ENCODE measurements around the gene MTR. TPM values are rescaled to one million over a fixed set of nuclear protein-coding genes. Genes with fewer than 3 reads are reported as not detected.

Gene MTR
- total RNA-seq, 2 experiments from 2014 or later, result 35.2 to 37.0 TPM

GRCh38 chr1:236821091-236821627, 26.1 kb downstream of the MTR start:
- H3K4me1 Mint-ChIP-seq (ENCODE audit: low read depth), result peaks cover 23% of the 10 kb centered on the region
- no peaks in the 10 kb centered on the region for H3K9me3 Mint-ChIP-seq
- Histone ChIP-seq H3K4me3 (ENCODE audit: low read length) (no peak overlapping the region), H3K9me3 (ENCODE audit: control insufficient read depth in 1 of 2, insufficient read depth in 1 of 2, low read length in 2 of 2) (no peaks in the 10 kb centered on the region), H3K27me3 (ENCODE audit: control insufficient read depth in 1 of 2, insufficient read depth in 2 of 2, low read length in 2 of 2) (no peaks in the 10 kb centered on the region), H3K27ac (ENCODE audit: low read depth in 1 of 2, low read length in 2 of 2) (no peak overlapping the region), H3K36me3 (ENCODE audit: insufficient read depth, low read length) (peaks cover 56% of the 10 kb centered on the region), H3K4me1 (ENCODE audit: insufficient read depth, low read length) (no peaks in the 10 kb centered on the region)
- no peak overlapping the region for H3K27ac Mint-ChIP-seq
- H3K36me3 Mint-ChIP-seq (ENCODE audit: low read depth), result peaks cover 92% of the 10 kb centered on the region
- CTCF ChIA-PET, result no interaction called here
- TF ChIP-seq, protein P1, sequence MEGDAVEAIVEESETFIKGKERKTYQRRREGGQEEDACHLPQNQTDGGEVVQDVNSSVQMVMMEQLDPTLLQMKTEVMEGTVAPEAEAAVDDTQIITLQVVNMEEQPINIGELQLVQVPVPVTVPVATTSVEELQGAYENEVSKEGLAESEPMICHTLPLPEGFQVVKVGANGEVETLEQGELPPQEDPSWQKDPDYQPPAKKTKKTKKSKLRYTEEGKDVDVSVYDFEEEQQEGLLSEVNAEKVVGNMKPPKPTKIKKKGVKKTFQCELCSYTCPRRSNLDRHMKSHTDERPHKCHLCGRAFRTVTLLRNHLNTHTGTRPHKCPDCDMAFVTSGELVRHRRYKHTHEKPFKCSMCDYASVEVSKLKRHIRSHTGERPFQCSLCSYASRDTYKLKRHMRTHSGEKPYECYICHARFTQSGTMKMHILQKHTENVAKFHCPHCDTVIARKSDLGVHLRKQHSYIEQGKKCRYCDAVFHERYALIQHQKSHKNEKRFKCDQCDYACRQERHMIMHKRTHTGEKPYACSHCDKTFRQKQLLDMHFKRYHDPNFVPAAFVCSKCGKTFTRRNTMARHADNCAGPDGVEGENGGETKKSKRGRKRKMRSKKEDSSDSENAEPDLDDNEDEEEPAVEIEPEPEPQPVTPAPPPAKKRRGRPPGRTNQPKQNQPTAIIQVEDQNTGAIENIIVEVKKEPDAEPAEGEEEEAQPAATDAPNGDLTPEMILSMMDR (IDR thresholded peaks at IDR 0.05), result no peak
- DNase-seq, result no peak
- H3K4me3 Mint-ChIP-seq, result no peak overlapping the region
- no peaks in the 10 kb centered on the region for H3K27me3 Mint-ChIP-seq
- ATAC-seq (ENCODE audit: poor library complexity), result no peak
- intact Hi-C loops (cut with DNase I, micrococcal nuclease), result no loop called here
- POLR2A ChIA-PET, result no interaction called here

DNA sequence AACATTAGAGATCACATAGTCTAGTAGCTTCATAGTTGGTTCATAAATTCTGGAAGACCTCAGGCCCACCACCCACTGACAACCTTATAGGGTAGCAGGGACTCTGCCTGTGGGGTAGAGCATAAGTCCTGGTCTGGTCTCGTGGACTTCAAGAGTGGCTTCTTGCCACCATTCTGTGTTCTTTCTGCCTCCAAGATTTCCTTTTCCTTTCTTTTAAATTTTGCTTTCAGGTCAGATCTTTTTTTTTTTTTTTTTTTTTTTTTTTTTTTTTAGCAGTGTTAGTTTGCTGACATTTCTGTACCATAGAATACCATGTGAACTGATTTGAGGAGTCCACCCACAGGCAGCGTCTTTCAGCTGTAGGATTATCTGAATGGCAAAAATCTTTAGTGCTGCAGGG, 28.5 kb downstream of the MTR start:
- ATAC-seq (ENCODE audit: poor library complexity), result no peak
- Histone ChIP-seq H3K9me3 (ENCODE audit: control insufficient read depth in 1 of 2, insufficient read depth in 1 of 2, low read length in 2 of 2) (no peaks in the 10 kb centered on the region), H3K27ac (ENCODE audit: low read depth in 1 of 2, low read length in 2 of 2) (no peak overlapping the region), H3K27me3 (ENCODE audit: control insufficient read depth in 1 of 2, insufficient read depth in 2 of 2, low read length in 2 of 2) (no peaks in the 10 kb centered on the region), H3K36me3 (ENCODE audit: insufficient read depth, low read length) (peaks cover 54% of the 10 kb centered on the region), H3K4me3 (ENCODE audit: low read length) (no peak overlapping the region), H3K4me1 (ENCODE audit: insufficient read depth, low read length) (no peaks in the 10 kb centered on the region)
- no peak for DNase-seq
- H3K4me3 Mint-ChIP-seq, result no peak overlapping the region
- no peaks in the 10 kb centered on the region for H3K27me3 Mint-ChIP-seq
- peaks cover 19% of the 10 kb centered on the region for H3K4me1 Mint-ChIP-seq (ENCODE audit: low read depth)
- no peaks in the 10 kb centered on the region for H3K9me3 Mint-ChIP-seq
- no peak overlapping the region for H3K27ac Mint-ChIP-seq
- intact Hi-C loops (cut with DNase I, micrococcal nuclease), result no loop called here
- POLR2A ChIA-PET, result no interaction called here
- CTCF ChIA-PET, result no interaction called here
- TF ChIP-seq, protein P1 (IDR thresholded peaks at IDR 0.05), result no peak
- H3K36me3 Mint-ChIP-seq (ENCODE audit: low read depth), result peaks cover 92% of the 10 kb centered on the region

DNA sequence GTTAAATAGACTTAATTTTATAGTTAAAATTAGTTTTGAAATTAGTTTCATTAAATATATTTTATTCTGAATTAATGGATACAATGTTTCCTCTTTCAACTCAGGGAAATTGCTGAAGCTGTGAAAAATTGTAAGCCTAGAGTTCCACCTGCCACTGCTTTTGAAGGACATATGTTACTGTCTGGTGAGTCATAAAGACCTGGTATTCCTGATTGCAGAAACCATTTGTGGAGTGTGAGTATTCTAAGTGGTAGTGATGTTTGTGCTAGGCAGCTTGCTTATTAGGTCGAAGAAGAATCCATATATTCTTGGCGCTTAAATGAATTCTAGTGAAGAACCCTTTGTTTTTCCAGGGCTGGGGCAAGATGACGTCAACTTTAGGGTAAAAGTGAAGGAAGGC, 34.0 kb downstream of the MTR start:
- H3K4me1 ChIP-seq (ENCODE audit: insufficient read depth, low read length), result no peaks in the 10 kb centered on the region
- H3K27me3 ChIP-seq (ENCODE audit: control insufficient read depth in 1 of 2, insufficient read depth in 2 of 2, low read length in 2 of 2), result no peaks in the 10 kb centered on the region
- Mint-ChIP-seq H3K36me3 (ENCODE audit: low read depth) (peaks cover 94% of the 10 kb centered on the region), H3K9me3 (no peaks in the 10 kb centered on the region), H3K4me3 (no peak overlapping the region), H3K27me3 (no peaks in the 10 kb centered on the region), H3K27ac (no peak overlapping the region), H3K4me1 (ENCODE audit: low read depth) (no peaks in the 10 kb centered on the region)
- H3K9me3 ChIP-seq (ENCODE audit: control insufficient read depth in 1 of 2, insufficient read depth in 1 of 2, low read length in 2 of 2), result no peaks in the 10 kb centered on the region
- ATAC-seq (ENCODE audit: poor library complexity) (no peak), DNase-seq (no peak)
- ChIA-PET CTCF (no interaction called here), POLR2A (no interaction called here)
- H3K36me3 ChIP-seq (ENCODE audit: insufficient read depth, low read length), result peaks cover 89% of the 10 kb centered on the region
- TF ChIP-seq, protein P1 (IDR thresholded peaks at IDR 0.05), result no peak
- intact Hi-C loops (cut with DNase I, micrococcal nuclease), result no loop called here
- no peak overlapping the region for H3K4me3 ChIP-seq (ENCODE audit: low read length)
- H3K27ac ChIP-seq (ENCODE audit: low read depth in 1 of 2, low read length in 2 of 2), result no peak overlapping the region

Data from CD4-positive, alpha-beta T cell (primary cell).